Measurements from ENCODE around the gene TRAPPC12. TPM values are rescaled to one million over a fixed set of nuclear protein-coding genes. Genes with fewer than 3 reads are reported as not detected.

Gene TRAPPC12
- total RNA-seq, 1 donor from 2014 or later, result 89.8 TPM

DNA sequence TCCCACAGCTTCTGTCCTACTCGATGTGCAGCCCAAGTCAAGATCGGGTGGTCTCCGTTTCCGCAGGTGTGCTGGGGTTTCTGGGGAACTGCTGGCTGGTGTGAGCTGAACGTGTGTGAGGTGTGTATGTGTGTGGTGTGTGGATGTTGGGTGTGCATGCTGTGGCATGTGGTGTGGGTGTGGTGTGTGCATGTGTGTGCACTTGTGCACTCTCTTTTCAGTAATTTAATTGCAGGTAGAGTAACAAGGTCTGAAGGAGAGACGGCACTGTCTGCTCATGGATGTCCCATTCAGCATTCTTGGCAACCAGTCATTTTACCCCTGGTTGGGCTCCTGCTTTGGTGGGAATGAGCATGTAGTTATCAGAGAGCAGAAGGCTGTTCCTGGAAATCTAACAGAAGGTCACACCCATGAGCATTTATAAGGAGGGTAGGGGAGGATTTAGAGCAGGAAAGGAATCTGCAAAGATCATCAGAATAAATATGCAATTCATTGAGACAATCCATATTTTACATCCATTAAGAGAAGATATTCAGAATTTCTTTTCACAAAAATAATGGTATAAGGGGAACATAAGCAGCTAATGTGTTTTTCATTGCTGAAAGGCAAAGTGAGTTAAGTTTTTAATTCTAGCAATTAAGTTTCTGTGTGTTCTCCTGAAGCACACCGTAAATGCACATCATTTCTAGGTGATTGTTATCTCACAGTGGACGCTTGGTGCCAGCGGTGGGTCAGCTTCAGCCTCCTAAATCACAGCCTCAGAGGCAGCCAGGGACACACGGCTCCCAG lies 79.1 kb downstream of the TRAPPC12 start:
- H3K27ac ChIP-seq, result peak overlapping the region; percentile 27
- TF ChIP-seq, protein P1, sequence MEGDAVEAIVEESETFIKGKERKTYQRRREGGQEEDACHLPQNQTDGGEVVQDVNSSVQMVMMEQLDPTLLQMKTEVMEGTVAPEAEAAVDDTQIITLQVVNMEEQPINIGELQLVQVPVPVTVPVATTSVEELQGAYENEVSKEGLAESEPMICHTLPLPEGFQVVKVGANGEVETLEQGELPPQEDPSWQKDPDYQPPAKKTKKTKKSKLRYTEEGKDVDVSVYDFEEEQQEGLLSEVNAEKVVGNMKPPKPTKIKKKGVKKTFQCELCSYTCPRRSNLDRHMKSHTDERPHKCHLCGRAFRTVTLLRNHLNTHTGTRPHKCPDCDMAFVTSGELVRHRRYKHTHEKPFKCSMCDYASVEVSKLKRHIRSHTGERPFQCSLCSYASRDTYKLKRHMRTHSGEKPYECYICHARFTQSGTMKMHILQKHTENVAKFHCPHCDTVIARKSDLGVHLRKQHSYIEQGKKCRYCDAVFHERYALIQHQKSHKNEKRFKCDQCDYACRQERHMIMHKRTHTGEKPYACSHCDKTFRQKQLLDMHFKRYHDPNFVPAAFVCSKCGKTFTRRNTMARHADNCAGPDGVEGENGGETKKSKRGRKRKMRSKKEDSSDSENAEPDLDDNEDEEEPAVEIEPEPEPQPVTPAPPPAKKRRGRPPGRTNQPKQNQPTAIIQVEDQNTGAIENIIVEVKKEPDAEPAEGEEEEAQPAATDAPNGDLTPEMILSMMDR (IDR thresholded peaks at IDR 0.05), result no peak
- H3K9me3 ChIP-seq, result no peaks in the 10 kb centered on the region
- no peak for DNase-seq
- H3K4me1 ChIP-seq, result peaks cover 10% of the 10 kb centered on the region
- peaks cover 42% of the 10 kb centered on the region for H3K36me3 ChIP-seq
- intact Hi-C loops (cut with DNase I), result no loop called here
- no peak for ATAC-seq
- no peaks in the 10 kb centered on the region for H3K27me3 ChIP-seq
- no peak overlapping the region for H3K4me3 ChIP-seq

DNA sequence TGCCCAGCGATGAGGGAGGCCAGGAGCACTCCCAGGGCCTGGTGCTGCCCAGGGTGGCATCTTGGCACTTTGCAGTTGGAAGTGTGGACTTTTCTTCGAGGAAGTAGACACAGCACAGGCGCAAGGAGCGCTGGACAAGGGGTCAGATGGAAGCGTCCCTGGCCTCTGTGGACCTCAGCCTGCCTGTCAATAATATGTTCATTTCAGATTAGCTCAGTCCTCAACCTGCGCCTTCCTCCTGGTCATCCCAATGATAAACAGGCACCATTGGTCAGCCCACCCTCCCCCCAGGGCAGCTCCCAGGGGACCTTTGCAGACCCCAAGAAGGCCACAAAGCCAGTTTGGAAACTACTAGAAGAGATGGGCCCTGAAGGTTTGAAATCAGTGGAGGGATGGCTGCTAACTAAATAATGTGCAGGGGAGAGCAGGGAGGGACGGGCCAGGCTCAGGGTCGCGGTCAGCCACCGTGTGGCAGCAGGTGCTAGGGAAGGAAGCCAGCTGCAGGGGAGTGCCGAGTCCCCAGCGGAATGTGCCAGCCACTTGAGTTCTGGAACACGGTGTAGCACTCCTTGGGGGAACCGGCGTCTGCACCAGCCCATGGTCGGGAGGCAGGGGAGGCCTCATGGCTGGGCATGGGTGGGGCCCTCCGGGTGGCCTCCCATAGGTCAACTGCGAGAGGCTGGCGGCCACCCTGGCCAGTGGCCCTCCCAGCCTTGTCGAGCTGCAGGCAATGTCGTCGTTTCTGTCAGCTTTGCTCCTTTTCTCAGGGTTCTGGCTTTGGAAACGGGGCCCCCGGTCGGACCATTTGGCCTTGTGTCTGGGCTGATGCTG lies 79.9 kb downstream of the TRAPPC12 start:
- intact Hi-C loops (cut with DNase I), result no loop called here
- Histone ChIP-seq H3K27me3 (no peaks in the 10 kb centered on the region), H3K4me1 (peaks cover 10% of the 10 kb centered on the region), H3K9me3 (no peaks in the 10 kb centered on the region), H3K36me3 (peaks cover 42% of the 10 kb centered on the region), H3K4me3 (no peak overlapping the region), H3K27ac (peak overlapping the region; percentile 58)
- TF ChIP-seq, protein P1 (IDR thresholded peaks at IDR 0.05), result no peak
- DNase-seq, result peak; percentile 91
- ATAC-seq, result peak; percentile 94

DNA sequence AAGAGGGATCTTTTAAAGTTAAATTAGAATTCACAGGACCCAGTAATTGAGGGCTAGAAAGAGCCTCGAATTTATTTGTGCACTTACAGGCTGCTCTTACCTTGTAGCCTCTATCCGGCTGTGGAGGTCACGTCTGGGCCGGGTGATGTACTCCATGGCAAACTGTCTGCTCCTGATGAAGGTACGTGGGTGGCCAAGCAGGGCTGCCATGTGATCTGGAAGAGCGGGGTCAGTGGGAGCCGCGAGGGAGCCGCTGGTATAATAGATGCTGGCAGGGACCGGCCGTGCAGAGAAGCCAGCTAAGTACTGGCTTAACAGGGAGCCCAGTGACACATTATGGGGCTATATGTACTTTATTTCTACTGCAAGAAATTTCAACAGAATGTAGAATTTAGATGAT lies 80.7 kb downstream of the TRAPPC12 start:
- H3K36me3 ChIP-seq, result peaks cover 50% of the 10 kb centered on the region
- TF ChIP-seq, protein P1 (IDR thresholded peaks at IDR 0.05), result no peak
- no peaks in the 10 kb centered on the region for H3K27me3 ChIP-seq
- peaks cover 10% of the 10 kb centered on the region for H3K4me1 ChIP-seq
- no peaks in the 10 kb centered on the region for H3K9me3 ChIP-seq
- no peak for DNase-seq
- H3K4me3 ChIP-seq, result no peak overlapping the region
- no peak for ATAC-seq
- intact Hi-C loops (cut with DNase I), result no loop called here
- peak overlapping the region; percentile 58 for H3K27ac ChIP-seq

DNA sequence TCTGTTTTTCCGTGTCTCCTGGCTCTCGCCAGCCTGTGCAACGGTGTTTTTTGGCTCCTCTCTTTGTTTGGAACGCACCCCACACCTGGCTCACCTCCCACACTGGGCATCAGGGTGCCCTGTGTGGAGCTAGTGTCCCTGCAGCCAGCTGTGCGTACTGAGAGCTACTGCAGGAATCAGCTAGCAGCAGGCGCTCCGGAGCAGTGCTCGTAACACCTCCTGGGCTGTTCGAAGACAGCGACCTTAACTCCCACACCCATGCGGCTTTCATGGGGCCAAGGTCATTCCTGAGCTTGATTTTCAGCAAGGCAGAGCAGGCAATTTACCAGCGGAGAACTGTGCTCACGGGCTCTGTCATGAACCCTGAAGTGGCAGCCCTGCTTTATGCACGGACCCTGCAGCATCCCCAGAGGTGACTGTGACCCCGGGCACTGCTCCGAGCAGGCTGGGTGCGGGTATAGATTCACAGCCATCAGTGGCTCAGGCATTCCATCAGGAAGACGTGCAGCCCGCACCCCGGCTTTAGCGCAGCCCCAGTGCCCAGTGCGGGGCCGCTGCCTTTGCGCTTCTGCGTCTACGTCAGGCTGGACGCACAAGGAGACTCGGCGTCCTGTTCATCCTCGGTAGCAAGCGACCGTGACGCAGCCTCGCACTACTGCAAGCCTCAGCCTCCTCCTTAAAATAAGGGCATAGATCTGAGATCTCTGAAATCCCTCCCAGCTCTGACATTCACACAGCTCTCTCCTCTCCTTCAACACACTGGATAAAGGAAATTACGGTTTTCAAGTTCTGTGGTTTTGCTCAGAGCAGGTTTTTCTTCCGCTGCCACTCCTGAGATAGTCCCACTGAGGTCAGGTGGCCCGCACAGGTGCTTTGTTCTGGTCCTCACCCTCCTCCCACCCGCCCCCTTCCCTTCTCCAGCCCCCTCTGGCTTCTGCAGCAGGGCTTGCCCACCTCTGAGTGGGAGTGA lies 81.6 kb downstream of the TRAPPC12 start:
- Histone ChIP-seq H3K9me3 (no peaks in the 10 kb centered on the region), H3K27me3 (no peaks in the 10 kb centered on the region), H3K4me3 (no peak overlapping the region), H3K4me1 (peaks cover 10% of the 10 kb centered on the region), H3K36me3 (peaks cover 57% of the 10 kb centered on the region), H3K27ac (no peak overlapping the region)
- intact Hi-C loops (cut with DNase I), result no loop called here
- ATAC-seq (no peak), DNase-seq (no peak)
- TF ChIP-seq, protein P1 (IDR thresholded peaks at IDR 0.05), result no peak

DNA sequence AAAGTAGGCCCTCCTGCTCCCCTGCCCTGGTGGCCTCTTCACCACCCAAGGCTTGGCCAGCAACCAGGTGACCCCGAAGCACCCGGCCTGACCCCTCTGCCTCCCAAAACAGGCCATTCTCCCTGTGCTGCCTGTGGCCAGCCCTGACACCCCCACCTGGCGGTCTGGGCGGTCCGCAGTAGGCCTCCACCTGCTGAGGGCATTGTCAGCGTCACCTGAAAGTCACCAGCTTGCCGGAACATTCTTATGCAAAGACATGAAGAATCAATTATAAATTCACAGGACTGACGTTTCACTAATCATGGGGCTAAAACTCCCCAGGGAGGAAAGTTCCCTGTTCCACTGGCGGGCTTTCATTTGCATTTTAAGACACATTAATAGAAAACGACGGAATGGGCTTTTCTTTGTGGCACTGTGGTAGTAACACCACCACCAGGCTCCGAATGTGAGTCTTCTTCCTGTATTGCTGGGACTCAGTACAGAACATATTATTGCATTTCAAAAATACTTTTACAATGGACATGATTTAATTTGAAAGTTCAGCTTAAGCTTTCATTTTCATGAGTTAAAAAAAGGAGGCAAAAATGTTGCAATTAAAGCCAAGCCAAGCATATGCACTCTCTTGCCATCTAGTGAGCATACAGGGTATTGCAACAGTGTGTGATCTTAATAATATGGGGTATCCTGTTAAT lies 82.5 kb downstream of the TRAPPC12 start:
- DNase-seq (no peak), ATAC-seq (peak; percentile 38)
- Histone ChIP-seq H3K27me3 (no peaks in the 10 kb centered on the region), H3K27ac (no peak overlapping the region), H3K4me1 (peaks cover 10% of the 10 kb centered on the region), H3K4me3 (no peak overlapping the region), H3K9me3 (no peaks in the 10 kb centered on the region), H3K36me3 (peaks cover 65% of the 10 kb centered on the region)
- TF ChIP-seq, protein P1 (IDR thresholded peaks at IDR 0.05), result peak; percentile 97
- intact Hi-C loops (cut with DNase I), result no loop called here
